MM.1S (cell line): Measurements from ENCODE around the gene TMTC4.

Source experiments
- DNase-seq: peaks from one replicate; pipeline ENCODE4 v3.0.0-alpha.2; 2015
- H2AFZ ChIP-seq: fragments of 300-600 bp; sonication (generic); 2 replicates; pipeline ENCODE4 v1.6.0; 2016; ENCODE audit warnings: antibody characterized with exemption, low read length
- H3F3A ChIP-seq: fragments of 300-600 bp; sonication (generic); 2 replicates; pipeline ENCODE4 v1.6.1; 2016; ENCODE audit warnings: mild to moderate bottlenecking, antibody characterized with exemption, low read length, moderate library complexity, mixed read lengths; ENCODE audit not compliant: insufficient read depth
- H3K27ac ChIP-seq: fragments of 300-600 bp; sonication (generic); 2 replicates; pipeline ENCODE4 v1.5.1; 2016; ENCODE audit warnings: mild to moderate bottlenecking, low read length
- H3K27me3 ChIP-seq: fragments of 300-600 bp; sonication (generic); replicated peaks from 2 replicates; pipeline ENCODE4 v1.6.0; 2016; ENCODE audit warnings: low read length; ENCODE audit not compliant: insufficient read depth
- H3K36me3 ChIP-seq: fragments of 300-600 bp; sonication (generic); replicated peaks from 2 replicates; pipeline ENCODE4 v1.6.1; 2016; ENCODE audit warnings: mild to moderate bottlenecking, low read length, mixed read lengths; ENCODE audit not compliant: insufficient read depth
- H3K4me1 ChIP-seq: fragments of 300-600 bp; sonication (generic); 2 replicates; pipeline ENCODE4 v1.6.1; 2016; ENCODE audit warnings: low read length, mixed read lengths
- H3K4me2 ChIP-seq: fragments of 300-600 bp; sonication (generic); 2 replicates; pipeline ENCODE4 v1.6.0; 2016; ENCODE audit warnings: low read depth, low read length
- H3K4me3 ChIP-seq: fragments of 300-600 bp; sonication (generic); 2 replicates; pipeline ENCODE4 v1.5.1; 2016; ENCODE audit warnings: low read length, mixed read lengths
- H3K79me2 ChIP-seq: fragments of 300-600 bp; sonication (generic); 2 replicates; pipeline ENCODE4 v1.6.1; 2016; ENCODE audit warnings: mixed run types, low read length, mixed read lengths
- H3K9ac ChIP-seq: fragments of 300-600 bp; sonication (generic); 2 replicates; pipeline ENCODE4 v1.6.1; 2016; ENCODE audit warnings: low read length, mixed read lengths
- H3K9me2 ChIP-seq: fragments of 300-600 bp; sonication (generic); replicated peaks from 2 replicates; pipeline ENCODE4 v1.6.1; 2016; ENCODE audit warnings: mild to moderate bottlenecking, low read length, mixed read lengths; ENCODE audit not compliant: insufficient read depth
- H3K9me3 ChIP-seq: fragments of 300-600 bp; sonication (generic); replicated peaks from 2 replicates; pipeline ENCODE4 v1.6.1; 2016; ENCODE audit warnings: mild to moderate bottlenecking, low read length, mixed read lengths; ENCODE audit not compliant: insufficient read depth
- H4K20me1 ChIP-seq: fragments of 300-600 bp; sonication (generic); 2 replicates; pipeline ENCODE4 v1.6.1; 2016; ENCODE audit warnings: mild to moderate bottlenecking, low read length, moderate library complexity, mixed read lengths; ENCODE audit not compliant: insufficient read depth
- CTCF ChIP-seq: fragments of 300-600 bp; sonication (generic); IDR thresholded peaks from 2 replicates; pipeline ENCODE4 v1.5.1; 2016; ENCODE audit warnings: antibody characterized with exemption, low read length, mixed read lengths
- EZH2 ChIP-seq: fragments of 300-600 bp; sonication (generic); optimal IDR thresholded peaks from 2 replicates; pipeline ENCODE3; 2017; ENCODE audit warnings: low read depth, mild to moderate bottlenecking, antibody characterized with exemption, low read length, mixed read lengths
- EZH2phosphoT487 ChIP-seq: fragments of 300-600 bp; sonication (generic); IDR thresholded peaks from 2 replicates; pipeline ENCODE4 v1.6.1; 2018; ENCODE audit warnings: antibody characterized with exemption, low read length

The TMTC4 gene

DNA sequence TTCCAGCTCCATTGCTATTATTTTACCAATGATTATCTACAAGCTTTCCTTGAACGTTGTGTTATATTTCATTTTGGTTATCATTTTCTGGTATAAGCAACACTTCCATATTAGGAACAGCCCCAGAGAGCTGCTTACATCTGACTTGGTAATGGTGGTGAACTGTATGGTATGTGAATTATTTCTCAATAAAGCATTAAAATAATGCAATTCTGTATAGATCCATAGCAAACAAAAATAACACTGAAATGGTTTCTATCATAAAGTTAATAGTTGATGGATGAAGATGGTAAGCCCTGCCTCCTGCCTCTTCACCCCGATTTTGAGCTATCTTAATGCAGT, 113.5 kb downstream of the TMTC4 start:
- Histone ChIP-seq H3K4me1 (no peaks in the 10 kb centered on the region), H3K27me3 (no peaks in the 10 kb centered on the region), H2AFZ (no peak overlapping the region), H3K79me2 (no peaks in the 10 kb centered on the region), H3K9me2 (no peaks in the 10 kb centered on the region), H3K27ac (no peak overlapping the region), H3F3A (no peaks in the 10 kb centered on the region), H3K4me2 (no peak overlapping the region), H3K4me3 (no peak overlapping the region), H3K9ac (no peak overlapping the region), H3K9me3 (no peaks in the 10 kb centered on the region), H4K20me1 (no peaks in the 10 kb centered on the region), H3K36me3 (no peaks in the 10 kb centered on the region)
- TF ChIP-seq EZH2 (no peak), EZH2phosphoT487 (no peak), CTCF (no peak)
- DNase-seq: no peak

- Histone ChIP-seq H3K4me3 (no peak overlapping the region), H3K4me1 (no peaks in the 10 kb centered on the region), H3K27me3 (no peaks in the 10 kb centered on the region), H3K4me2 (no peak overlapping the region), H4K20me1 (no peaks in the 10 kb centered on the region), H3K9ac (no peak overlapping the region), H2AFZ (no peak overlapping the region), H3K27ac (no peak overlapping the region), H3K36me3 (no peaks in the 10 kb centered on the region), H3K9me2 (no peaks in the 10 kb centered on the region), H3K79me2 (no peaks in the 10 kb centered on the region), H3F3A (no peaks in the 10 kb centered on the region), H3K9me3 (no peaks in the 10 kb centered on the region)
- no peak for DNase-seq
- TF ChIP-seq CTCF (no peak), EZH2 (no peak), EZH2phosphoT487 (no peak)
These were observed 114.0 kb downstream of the TMTC4 start for GRCh38 chr13:100560498-100561157.

- Histone ChIP-seq H2AFZ (no peak overlapping the region), H3K9ac (no peak overlapping the region), H3K4me1 (no peaks in the 10 kb centered on the region), H4K20me1 (no peaks in the 10 kb centered on the region), H3K9me3 (no peaks in the 10 kb centered on the region), H3F3A (no peaks in the 10 kb centered on the region), H3K27me3 (no peaks in the 10 kb centered on the region), H3K4me2 (no peak overlapping the region), H3K36me3 (no peaks in the 10 kb centered on the region), H3K27ac (no peak overlapping the region), H3K4me3 (no peak overlapping the region), H3K9me2 (no peaks in the 10 kb centered on the region), H3K79me2 (no peaks in the 10 kb centered on the region)
- DNase-seq: no peak
- no peak for TF ChIP-seq EZH2phosphoT487
- no peak for TF ChIP-seq EZH2
- no peak for TF ChIP-seq CTCF
These were observed 114.7 kb downstream of the TMTC4 start for GRCh38 chr13:100559886-100560285.
